ENCODE measurements around the gene CXCL16.
"Not testable (repeated sequence)": the region's sequence is repeated elsewhere in the genome, so short reads cannot be mapped to it uniquely, and the experiment has no call there.

Gene CXCL16

GRCh38 chr17:4721203-4722135 lies 18.3 kb downstream of the CXCL16 start:
- ATAC-seq (replicated peaks) (peak; percentile 63 to 65), DNase-seq (no peak)
- H3K4me1 Mint-ChIP-seq: peaks cover 20% of the 10 kb centered on the region in 2 donors
- peak overlapping the region; percentile 56 for H3K27ac Mint-ChIP-seq
- peaks cover 27 to 49% of the 10 kb centered on the region in 2 donors for H3K36me3 Mint-ChIP-seq
- peaks cover 0 to 4% of the 10 kb centered on the region in 2 donors for H3K9me3 Mint-ChIP-seq
- no peak overlapping the region for H3K4me3 Mint-ChIP-seq
- H3K27me3 Mint-ChIP-seq: no peaks in the 10 kb centered on the region

DNA sequence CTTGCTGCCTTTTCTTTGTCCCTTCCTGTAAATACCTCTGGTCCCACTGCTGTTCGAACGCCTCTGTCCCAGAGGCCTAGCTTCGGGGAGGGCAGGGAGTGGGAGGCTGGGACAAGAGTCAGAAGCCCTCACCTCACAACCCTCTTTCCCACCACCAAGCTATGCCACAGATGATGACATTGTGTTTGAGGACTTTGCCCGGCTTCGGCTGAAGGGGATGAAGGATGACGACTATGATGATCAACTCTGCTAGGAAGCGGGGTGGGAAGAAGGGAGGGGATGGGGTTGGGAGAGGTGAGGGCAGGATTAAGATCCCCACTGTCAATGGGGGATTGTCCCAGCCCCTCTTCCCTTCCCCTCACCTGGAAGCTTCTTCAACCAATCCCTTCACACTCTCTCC lies 18.9 kb downstream of the CXCL16 start:
- H3K27ac Mint-ChIP-seq: no peak overlapping the region
- ATAC-seq (replicated peaks) (no peak), DNase-seq (no peak)
- no peaks in the 10 kb centered on the region for H3K27me3 Mint-ChIP-seq
- H3K4me3 Mint-ChIP-seq: no peak overlapping the region
- peaks cover 28 to 52% of the 10 kb centered on the region in 2 donors for H3K36me3 Mint-ChIP-seq
- peaks cover 16 to 18% of the 10 kb centered on the region in 2 donors for H3K4me1 Mint-ChIP-seq
- H3K9me3 Mint-ChIP-seq: peaks cover 0 to 2% of the 10 kb centered on the region in 2 donors

GRCh38 chr17:4719684-4720221 lies 20.0 kb downstream of the CXCL16 start:
- Mint-ChIP-seq H3K27me3 (no peaks in the 10 kb centered on the region), H3K4me3 (no peak overlapping the region), H3K9me3 (no peaks in the 10 kb centered on the region), H3K36me3 (peaks cover 32 to 61% of the 10 kb centered on the region in 2 donors), H3K27ac (peak overlapping the region; percentile 16), H3K4me1 (peaks cover 23 to 25% of the 10 kb centered on the region in 2 donors)
- ATAC-seq (replicated peaks) (no peak), DNase-seq (no peak)

DNA sequence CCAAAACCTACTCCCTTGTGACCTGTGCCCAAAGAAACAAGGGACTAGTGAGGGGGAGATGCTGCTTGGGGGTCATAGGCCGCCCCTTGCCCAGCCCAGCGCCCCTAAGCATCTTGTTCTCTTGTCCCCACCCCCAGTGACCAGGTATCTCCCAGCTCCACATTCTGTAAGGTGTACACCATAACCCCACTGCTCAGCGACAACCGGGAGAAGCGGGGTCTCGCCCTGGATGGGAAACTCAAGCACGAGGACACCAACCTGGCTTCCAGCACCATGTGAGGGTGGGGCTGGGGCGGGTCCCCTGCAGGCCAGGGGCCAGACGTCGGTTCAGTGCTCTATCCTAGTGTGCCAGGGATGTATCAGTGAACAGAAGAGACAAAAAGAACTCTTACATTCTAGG lies 20.6 kb downstream of the CXCL16 start:
- no peak for DNase-seq
- Mint-ChIP-seq H3K4me3 (no peak overlapping the region), H3K27ac (no peak overlapping the region), H3K4me1 (peaks cover 28% of the 10 kb centered on the region in 2 donors), H3K9me3 (no peaks in the 10 kb centered on the region), H3K27me3 (no peaks in the 10 kb centered on the region), H3K36me3 (peaks cover 32 to 61% of the 10 kb centered on the region in 2 donors)
- ATAC-seq (replicated peaks): no peak

DNA sequence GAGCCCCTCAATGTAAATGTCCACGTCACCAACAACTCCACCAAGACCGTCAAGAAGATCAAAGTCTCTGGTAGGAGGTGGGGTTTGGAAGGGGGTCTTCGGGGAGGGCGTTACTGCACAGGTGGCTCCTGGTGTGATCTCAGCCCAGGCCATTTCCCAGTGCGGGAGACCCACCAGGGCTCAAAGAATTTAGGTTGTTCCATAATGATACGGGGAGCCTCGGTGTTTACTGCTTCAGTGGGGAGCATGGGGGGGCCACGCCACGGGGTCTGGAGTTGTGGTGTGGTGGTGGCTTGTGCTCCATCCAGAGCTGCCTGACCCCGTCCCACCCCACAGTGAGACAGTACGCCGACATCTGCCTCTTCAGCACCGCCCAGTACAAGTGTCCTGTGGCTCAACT lies 21.5 kb downstream of the CXCL16 start:
- peaks cover 32 to 61% of the 10 kb centered on the region in 2 donors for H3K36me3 Mint-ChIP-seq
- no peak overlapping the region for H3K27ac Mint-ChIP-seq
- DNase-seq (no peak), ATAC-seq (replicated peaks) (no peak)
- H3K4me1 Mint-ChIP-seq: peaks cover 32 to 33% of the 10 kb centered on the region in 2 donors
- H3K4me3 Mint-ChIP-seq: no peak overlapping the region
- no peaks in the 10 kb centered on the region for H3K27me3 Mint-ChIP-seq
- H3K9me3 Mint-ChIP-seq: no peaks in the 10 kb centered on the region

- ATAC-seq (replicated peaks): no peak
- no peaks in the 10 kb centered on the region for H3K9me3 Mint-ChIP-seq
- no peak overlapping the region for H3K27ac Mint-ChIP-seq
- peaks cover 29 to 30% of the 10 kb centered on the region in 2 donors for H3K4me1 Mint-ChIP-seq
- no peak overlapping the region for H3K4me3 Mint-ChIP-seq
- H3K36me3 Mint-ChIP-seq: peaks cover 32 to 59% of the 10 kb centered on the region in 2 donors
- no peaks in the 10 kb centered on the region for H3K27me3 Mint-ChIP-seq
- no peak for DNase-seq
These were observed 21.9 kb downstream of the CXCL16 start for GRCh38 chr17:4717791-4718190.

GRCh38 chr17:4716081-4716480 lies 23.6 kb downstream of the CXCL16 start:
- H3K27me3 Mint-ChIP-seq: no peaks in the 10 kb centered on the region
- no peak for DNase-seq
- peaks cover 31 to 53% of the 10 kb centered on the region in 2 donors for H3K36me3 Mint-ChIP-seq
- no peak for ATAC-seq (replicated peaks)
- no peaks in the 10 kb centered on the region for H3K9me3 Mint-ChIP-seq
- no peak overlapping the region for H3K4me3 Mint-ChIP-seq
- peak overlapping the region; percentile 79 for H3K27ac Mint-ChIP-seq
- peaks cover 34 to 38% of the 10 kb centered on the region in 2 donors for H3K4me1 Mint-ChIP-seq

DNA sequence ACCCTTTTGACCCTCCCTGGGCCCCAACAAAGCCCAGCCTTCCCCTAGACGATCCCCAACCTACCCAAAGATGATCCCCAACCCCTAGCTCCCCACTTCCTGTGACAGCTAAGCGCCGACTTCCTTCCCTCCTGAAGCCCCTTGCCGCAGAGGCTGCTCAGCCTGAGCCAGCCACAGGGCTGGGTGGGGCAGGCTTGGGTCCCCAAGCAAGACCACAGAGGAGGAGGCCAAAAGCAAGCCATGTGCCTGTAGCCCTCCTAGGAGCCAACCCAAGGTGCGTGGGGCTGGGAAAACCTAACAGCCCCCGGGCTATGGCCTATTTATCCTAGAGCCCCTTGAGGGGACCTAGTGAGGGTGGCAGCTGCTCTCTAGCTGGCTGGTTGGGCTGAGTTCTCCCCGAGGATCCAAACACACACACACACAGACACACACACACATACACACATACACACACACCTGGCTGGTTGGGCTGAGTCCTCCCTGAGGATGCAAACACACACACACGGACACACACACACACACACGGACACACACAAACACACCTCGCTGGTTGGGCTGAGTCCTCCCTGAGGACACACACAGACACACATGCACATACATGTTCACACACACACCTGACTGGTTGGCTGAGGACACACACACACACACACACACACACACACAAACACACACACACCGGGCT lies 24.5 kb downstream of the CXCL16 start:
- H3K4me3 Mint-ChIP-seq: peak overlapping the region; percentile 50 to 73
- ATAC-seq (replicated peaks): no peak
- H3K9me3 Mint-ChIP-seq: no peaks in the 10 kb centered on the region
- H3K27me3 Mint-ChIP-seq: no peaks in the 10 kb centered on the region
- H3K27ac Mint-ChIP-seq: peak overlapping the region; percentile 81
- peaks cover 29 to 45% of the 10 kb centered on the region in 2 donors for H3K36me3 Mint-ChIP-seq
- no peak for DNase-seq
- peaks cover 34 to 46% of the 10 kb centered on the region in 2 donors for H3K4me1 Mint-ChIP-seq

DNA sequence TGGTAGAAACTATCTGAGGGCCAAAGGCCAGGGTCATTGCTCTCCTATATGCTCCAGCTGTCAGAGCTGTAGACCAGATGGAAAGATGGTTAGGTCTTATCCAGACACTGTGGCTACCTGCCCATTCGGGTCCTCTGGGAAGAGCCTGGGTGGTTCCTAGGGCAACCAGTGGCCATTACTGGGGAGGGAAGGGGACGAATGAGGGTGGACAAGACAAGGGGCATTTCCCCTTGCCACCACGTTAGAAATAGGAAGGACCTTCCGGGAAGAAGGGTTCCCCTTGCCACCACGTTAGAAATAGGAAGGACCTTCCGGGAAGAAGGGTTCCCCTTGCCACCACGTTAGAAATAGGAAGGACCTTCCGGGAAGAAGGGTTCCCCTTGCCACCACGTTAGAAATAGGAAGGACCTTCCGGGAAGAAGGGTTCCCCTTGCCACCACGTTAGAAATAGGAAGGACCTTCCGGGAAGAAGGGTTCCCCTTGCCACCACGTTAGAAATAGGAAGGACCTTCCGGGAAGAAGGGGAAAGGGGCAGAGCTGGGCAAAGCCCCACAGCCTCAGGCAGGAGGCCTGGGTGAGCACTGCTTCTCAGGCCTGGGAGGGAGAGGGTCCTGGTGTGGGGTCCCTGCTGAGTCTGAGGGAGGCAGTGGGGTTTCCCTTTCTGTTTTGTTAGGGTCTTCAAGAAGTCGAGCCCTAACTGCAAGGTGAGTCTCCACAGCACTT lies 25.2 kb downstream of the CXCL16 start:
- H3K9me3 Mint-ChIP-seq; H3K27me3 Mint-ChIP-seq; ATAC-seq (replicated peaks); DNase-seq: not testable (repeated sequence)
- H3K27ac Mint-ChIP-seq: peak overlapping the region; percentile 81
- H3K4me3 Mint-ChIP-seq: peak overlapping the region; percentile 50 to 73
- peaks cover 37 to 51% of the 10 kb centered on the region in 2 donors for H3K4me1 Mint-ChIP-seq
- H3K36me3 Mint-ChIP-seq: peaks cover 23 to 38% of the 10 kb centered on the region in 2 donors

DNA sequence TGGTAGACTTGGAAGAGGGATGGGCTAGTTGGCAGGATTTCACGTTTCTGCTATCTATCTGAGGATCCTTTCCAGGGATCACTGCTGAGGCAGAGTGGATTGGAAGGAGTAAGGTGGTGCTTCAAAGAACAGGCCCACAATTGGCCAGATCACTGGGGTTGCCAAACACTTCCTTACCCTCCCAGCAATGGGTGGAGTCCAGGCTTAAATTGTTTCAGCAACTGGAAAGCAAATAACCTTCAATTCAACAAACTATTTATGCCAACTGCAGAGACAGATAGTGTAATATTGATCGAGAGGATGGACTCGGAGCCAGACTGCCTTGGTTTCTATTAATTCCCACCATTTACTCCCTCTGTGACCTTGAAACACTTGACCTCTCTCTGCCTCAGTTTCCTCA lies 27.2 kb downstream of the CXCL16 start:
- H3K27ac Mint-ChIP-seq: no peak overlapping the region
- no peak for ATAC-seq (replicated peaks)
- H3K4me3 Mint-ChIP-seq: no peak overlapping the region
- H3K9me3 Mint-ChIP-seq: no peaks in the 10 kb centered on the region
- H3K36me3 Mint-ChIP-seq: peaks cover 13 to 20% of the 10 kb centered on the region in 2 donors
- DNase-seq: no peak
- peaks cover 37 to 53% of the 10 kb centered on the region in 2 donors for H3K4me1 Mint-ChIP-seq
- no peaks in the 10 kb centered on the region for H3K27me3 Mint-ChIP-seq

GRCh38 chr17:4711661-4712181 lies 28.0 kb downstream of the CXCL16 start:
- peak overlapping the region; percentile 82 to 86 for H3K4me3 Mint-ChIP-seq
- H3K36me3 Mint-ChIP-seq: peaks cover 7 to 12% of the 10 kb centered on the region in 2 donors
- ATAC-seq (replicated peaks) (no peak), DNase-seq (no peak)
- H3K4me1 Mint-ChIP-seq: peaks cover 35 to 53% of the 10 kb centered on the region in 2 donors
- peak overlapping the region; percentile 72 for H3K27ac Mint-ChIP-seq
- H3K9me3 Mint-ChIP-seq: no peaks in the 10 kb centered on the region
- no peaks in the 10 kb centered on the region for H3K27me3 Mint-ChIP-seq

- Mint-ChIP-seq H3K36me3 (peaks cover 5 to 16% of the 10 kb centered on the region in 2 donors), H3K27me3 (no peaks in the 10 kb centered on the region), H3K4me3 (peak overlapping the region; percentile 82 to 86), H3K4me1 (peaks cover 39 to 52% of the 10 kb centered on the region in 2 donors), H3K27ac (peak overlapping the region; percentile 72), H3K9me3 (no peaks in the 10 kb centered on the region)
- DNase-seq (peak; percentile 22), ATAC-seq (replicated peaks) (peak; percentile 1 to 7)
These were observed 28.8 kb downstream of the CXCL16 start for GRCh38 chr17:4710693-4711634.
